Duodenal mucosa (tissue), 2 donors: ENCODE results near the gene ABHD4.
"Not testable (repeated sequence)": the region's sequence is repeated elsewhere in the genome, so short reads cannot be mapped to it uniquely, and the experiment has no call there.

Source experiments
- H3K27ac ChIP-seq: one replicate; pipeline ENCODE4 v1.7.0; 2013; ENCODE audit warnings: low read depth, low read length
- H3K27me3 ChIP-seq, 2 donors: one replicate each; pipeline ENCODE4 v1.7.0; 2013; ENCODE audit warnings: low read length in 2 of 2, control low read depth in 1 of 2; ENCODE audit not compliant: insufficient read depth in 2 of 2, control insufficient read depth in 1 of 2
- H3K36me3 ChIP-seq, 2 donors: one replicate each; pipeline ENCODE4 v1.7.0; 2013; ENCODE audit warnings: low read length in 2 of 2, control low read depth in 1 of 2; ENCODE audit not compliant: insufficient read depth in 2 of 2, control insufficient read depth in 1 of 2
- H3K4me1 ChIP-seq, 2 donors: one replicate each; pipeline ENCODE4 v1.7.0; 2013; ENCODE audit warnings: low read length in 2 of 2, control low read depth in 1 of 2; ENCODE audit not compliant: insufficient read depth in 2 of 2, control insufficient read depth in 1 of 2
- H3K4me3 ChIP-seq, 2 donors: one replicate each; pipeline ENCODE4 v1.7.0; 2013; ENCODE audit warnings: low read length in 2 of 2, low read depth in 1 of 2
- H3K9ac ChIP-seq, 2 donors: one replicate each; pipeline ENCODE4 v1.7.0; 2013; ENCODE audit warnings: low read length in 2 of 2, low read depth in 1 of 2
- H3K9me3 ChIP-seq, 2 donors: one replicate each; pipeline ENCODE4 v1.7.0; 2013; ENCODE audit warnings: low read length in 2 of 2, control low read depth in 1 of 2; ENCODE audit not compliant: control insufficient read depth in 1 of 2

The ABHD4 gene

DNA sequence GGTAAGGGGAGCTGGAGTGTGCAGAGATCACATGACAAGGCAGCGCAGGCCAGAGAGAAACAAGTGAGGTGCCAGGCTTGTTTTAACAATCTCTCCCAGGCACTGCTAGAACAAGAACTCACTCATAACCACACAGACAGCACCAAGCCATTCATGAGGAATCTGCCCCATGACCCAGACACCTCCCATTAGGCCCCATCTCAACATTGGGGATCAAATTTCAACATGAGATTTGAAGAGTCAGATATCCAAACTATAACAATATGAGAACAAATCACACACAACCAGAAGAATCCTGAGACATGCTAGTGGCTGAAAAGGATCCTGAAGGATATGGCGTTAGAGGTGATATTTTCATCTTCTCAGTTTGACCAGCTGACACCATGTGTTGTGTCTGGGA is 24.2 kb downstream of the ABHD4 start:
- H3K4me1 ChIP-seq: no peaks in the 10 kb centered on the region

DNA sequence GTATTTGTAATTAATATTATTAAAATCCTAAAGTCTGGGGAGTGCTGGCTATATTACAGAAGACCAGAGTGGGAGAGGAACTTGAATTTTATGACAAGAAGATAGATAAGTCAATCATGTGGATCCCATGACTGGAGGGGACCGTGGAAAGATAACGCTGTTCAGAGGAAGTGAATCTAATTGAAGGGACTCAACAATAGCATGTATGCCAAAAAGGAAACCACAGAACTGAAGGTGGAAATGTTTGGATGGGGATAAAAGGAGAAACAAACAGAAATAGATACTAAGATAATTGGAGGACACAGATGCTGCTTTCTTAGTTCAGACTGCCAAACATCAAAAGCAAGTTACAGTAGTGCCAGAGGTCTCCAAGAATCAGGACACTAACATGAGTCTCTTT is 24.9 kb downstream of the ABHD4 start:
- no peaks in the 10 kb centered on the region for H3K9me3 ChIP-seq
- H3K4me3 ChIP-seq: no peak overlapping the region
- H3K4me1 ChIP-seq: no peaks in the 10 kb centered on the region
- H3K36me3 ChIP-seq: no peaks in the 10 kb centered on the region
- no peak overlapping the region for H3K27ac ChIP-seq
- H3K27me3 ChIP-seq: no peaks in the 10 kb centered on the region
- H3K9ac ChIP-seq: no peak overlapping the region

More for the DNA sequence above, 24.2 kb downstream of the ABHD4 start:
- no peak overlapping the region for H3K4me3 ChIP-seq
- H3K36me3 ChIP-seq: no peaks in the 10 kb centered on the region
- H3K9ac ChIP-seq: no peak overlapping the region
- H3K9me3 ChIP-seq: no peaks in the 10 kb centered on the region
- H3K27me3 ChIP-seq: no peaks in the 10 kb centered on the region
- no peak overlapping the region for H3K27ac ChIP-seq

DNA sequence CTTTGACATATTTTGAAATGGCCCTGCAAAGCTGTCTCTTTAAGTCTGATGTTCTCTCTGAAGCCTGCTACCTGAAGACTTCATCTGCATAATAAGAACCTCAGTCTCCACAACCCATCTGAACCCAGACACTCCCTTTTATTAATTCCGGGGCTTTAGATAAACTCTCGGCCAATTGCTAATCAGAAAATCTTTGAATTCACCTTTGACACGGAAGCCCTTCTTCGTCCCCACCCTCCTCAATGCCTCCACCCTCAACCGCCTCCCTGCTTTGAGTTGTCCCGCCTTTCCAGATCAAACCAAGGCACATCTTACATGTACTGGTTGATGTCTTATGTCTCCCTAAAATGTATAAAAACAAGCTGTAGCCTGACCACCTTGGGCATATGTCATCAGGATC is 28.5 kb downstream of the ABHD4 start:
- Histone ChIP-seq H3K36me3 (no peaks in the 10 kb centered on the region), H3K27me3 (no peaks in the 10 kb centered on the region), H3K27ac (no peak overlapping the region), H3K4me3 (no peak overlapping the region), H3K9me3 (no peaks in the 10 kb centered on the region), H3K9ac (no peak overlapping the region), H3K4me1 (no peaks in the 10 kb centered on the region)

DNA sequence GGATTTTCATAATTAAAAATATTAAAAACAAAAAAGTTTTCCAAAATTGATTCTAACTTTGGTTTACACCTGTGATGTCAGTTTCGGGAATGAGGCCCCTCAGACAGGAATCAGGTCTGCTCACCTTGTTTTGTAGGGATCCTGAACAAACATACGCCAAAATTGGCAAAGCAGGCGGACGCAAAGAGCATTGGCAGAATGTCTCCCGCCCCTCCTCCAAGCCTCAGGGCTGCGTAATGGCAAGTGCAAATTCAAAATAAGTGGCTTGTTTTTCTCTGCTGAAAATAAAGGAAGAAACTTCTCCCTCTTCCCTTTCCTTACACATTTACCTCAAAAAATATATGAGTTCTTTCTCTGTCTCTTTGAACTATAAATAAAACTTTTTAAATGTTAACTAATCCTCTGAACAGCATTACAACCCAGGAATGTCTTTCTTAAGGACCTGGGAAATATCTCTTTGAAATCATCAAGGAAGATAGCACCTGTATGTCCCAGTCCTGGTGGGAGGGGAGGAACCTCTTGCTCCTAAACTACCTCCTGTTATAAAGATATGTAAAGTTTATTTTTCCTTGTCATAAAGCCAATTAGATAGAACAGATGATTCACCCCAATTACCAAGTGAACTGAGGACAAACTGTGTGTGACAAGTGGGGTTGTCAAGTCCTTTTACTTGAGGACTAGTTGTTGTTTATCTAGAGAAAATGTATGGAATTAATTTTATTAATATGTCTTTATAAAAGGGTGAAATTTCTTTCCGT is 29.6 kb downstream of the ABHD4 start:
- H3K4me1 ChIP-seq: no peaks in the 10 kb centered on the region
- H3K9ac ChIP-seq: no peak overlapping the region
- H3K4me3 ChIP-seq: no peak overlapping the region
- no peaks in the 10 kb centered on the region for H3K9me3 ChIP-seq
- no peaks in the 10 kb centered on the region for H3K36me3 ChIP-seq
- H3K27me3 ChIP-seq: no peaks in the 10 kb centered on the region
- no peak overlapping the region for H3K27ac ChIP-seq

DNA sequence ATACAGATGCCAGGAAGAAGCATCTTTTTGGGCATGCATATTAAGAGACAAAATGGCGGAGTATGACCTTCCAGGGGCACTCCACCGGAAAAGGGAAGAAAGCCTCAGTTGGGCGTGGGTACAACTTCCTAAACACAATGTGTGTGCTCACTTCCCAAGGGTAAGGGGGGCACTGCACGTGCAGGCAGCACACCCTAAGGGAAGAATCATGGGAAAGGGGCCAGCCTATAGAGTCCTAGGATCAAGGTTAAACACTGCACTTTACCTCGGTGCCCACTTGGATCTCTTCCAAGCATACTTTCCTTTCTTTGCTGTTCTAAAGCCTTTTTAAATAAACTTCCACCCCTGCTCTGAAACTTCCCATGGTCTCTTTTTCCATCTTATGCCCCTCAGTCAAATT is 31.3 kb downstream of the ABHD4 start:
- Histone ChIP-seq H3K36me3 (no peaks in the 10 kb centered on the region), H3K4me3 (no peak overlapping the region), H3K4me1 (no peaks in the 10 kb centered on the region), H3K27me3 (no peaks in the 10 kb centered on the region), H3K9ac (no peak overlapping the region), H3K9me3 (no peaks in the 10 kb centered on the region), H3K27ac (no peak overlapping the region)

DNA sequence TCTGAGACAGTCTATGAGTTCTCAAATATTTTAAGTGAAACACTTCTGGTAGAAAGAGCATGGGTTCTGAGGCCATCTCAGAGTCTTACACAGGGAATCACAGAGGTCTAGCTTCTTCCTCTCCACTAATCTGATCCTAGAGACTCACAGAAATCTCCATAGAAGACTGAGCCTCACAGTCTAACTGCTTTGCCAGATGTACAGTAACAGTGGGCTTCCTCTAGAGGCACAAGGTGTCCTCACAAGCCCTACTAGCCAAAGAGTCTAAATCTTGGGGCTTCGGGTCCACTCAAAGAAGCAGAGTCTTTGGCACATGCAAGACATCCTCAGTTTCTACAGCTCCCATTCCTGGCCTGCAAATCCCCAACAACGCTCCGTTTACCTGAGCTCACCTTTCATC is 32.0 kb downstream of the ABHD4 start:
- no peak overlapping the region for H3K27ac ChIP-seq
- no peaks in the 10 kb centered on the region for H3K9me3 ChIP-seq
- no peak overlapping the region for H3K9ac ChIP-seq
- no peaks in the 10 kb centered on the region for H3K4me1 ChIP-seq
- no peaks in the 10 kb centered on the region for H3K36me3 ChIP-seq
- no peaks in the 10 kb centered on the region for H3K27me3 ChIP-seq
- no peak overlapping the region for H3K4me3 ChIP-seq

DNA sequence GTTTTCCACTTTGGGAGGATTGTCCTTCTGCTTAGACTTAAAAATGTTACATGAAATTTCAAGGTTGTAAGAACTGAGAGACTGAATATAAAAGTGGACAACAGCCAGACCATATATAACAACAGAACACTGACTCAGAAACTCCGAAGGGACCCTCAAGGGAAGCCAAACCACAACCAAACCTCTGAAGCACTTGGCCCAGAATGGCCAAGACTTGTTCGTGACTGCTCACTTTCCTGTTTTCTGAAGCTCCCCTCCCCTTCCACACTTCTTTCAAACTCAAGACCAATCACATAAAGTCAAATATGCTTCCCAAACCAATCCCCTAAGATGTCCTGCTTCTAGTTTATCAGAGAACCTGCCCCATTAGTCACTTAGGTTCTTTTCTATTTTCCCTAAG is 32.4 kb downstream of the ABHD4 start:
- no peaks in the 10 kb centered on the region for H3K36me3 ChIP-seq
- H3K4me3 ChIP-seq: no peak overlapping the region
- H3K4me1 ChIP-seq: no peaks in the 10 kb centered on the region
- no peak overlapping the region for H3K9ac ChIP-seq
- H3K27ac ChIP-seq: no peak overlapping the region
- H3K27me3 ChIP-seq: no peaks in the 10 kb centered on the region
- H3K9me3 ChIP-seq: no peaks in the 10 kb centered on the region

DNA sequence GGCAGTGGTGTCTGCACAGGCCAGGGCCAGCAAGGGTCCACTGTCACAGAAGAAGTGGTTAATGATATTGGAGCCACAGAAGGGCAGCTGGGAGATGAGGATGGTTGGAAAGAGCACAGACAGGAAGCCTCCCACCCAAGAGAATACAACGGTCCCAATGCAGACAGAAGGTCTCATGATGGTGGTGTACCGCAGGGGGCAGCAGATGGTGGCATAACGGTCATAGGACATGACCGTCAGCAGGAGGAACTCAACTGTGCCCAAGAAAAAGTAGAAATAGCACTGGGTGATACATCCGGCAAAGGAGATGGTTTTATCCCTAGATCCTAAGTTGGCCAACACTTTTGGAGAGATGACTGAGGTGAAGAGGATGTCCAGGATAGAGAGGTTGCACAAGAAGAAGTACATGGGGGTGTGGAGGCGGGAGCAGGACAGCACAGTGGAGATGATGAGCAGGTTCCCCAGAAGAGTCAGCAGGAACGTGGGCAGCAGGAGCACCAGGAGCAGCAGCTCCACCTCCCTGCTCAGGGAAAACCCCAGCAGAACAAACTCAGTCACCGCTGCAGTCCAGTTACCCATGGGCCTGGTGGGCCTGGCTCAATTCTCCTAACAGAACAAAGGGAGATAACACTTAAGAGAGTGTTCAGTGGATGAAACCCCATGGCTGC is 36.3 kb downstream of the ABHD4 start:
- no peak overlapping the region for H3K27ac ChIP-seq
- H3K9me3 ChIP-seq: no peaks in the 10 kb centered on the region
- H3K9ac ChIP-seq: no peak overlapping the region
- no peaks in the 10 kb centered on the region for H3K36me3 ChIP-seq
- no peak overlapping the region for H3K4me3 ChIP-seq
- no peaks in the 10 kb centered on the region for H3K4me1 ChIP-seq
- no peaks in the 10 kb centered on the region for H3K27me3 ChIP-seq

DNA sequence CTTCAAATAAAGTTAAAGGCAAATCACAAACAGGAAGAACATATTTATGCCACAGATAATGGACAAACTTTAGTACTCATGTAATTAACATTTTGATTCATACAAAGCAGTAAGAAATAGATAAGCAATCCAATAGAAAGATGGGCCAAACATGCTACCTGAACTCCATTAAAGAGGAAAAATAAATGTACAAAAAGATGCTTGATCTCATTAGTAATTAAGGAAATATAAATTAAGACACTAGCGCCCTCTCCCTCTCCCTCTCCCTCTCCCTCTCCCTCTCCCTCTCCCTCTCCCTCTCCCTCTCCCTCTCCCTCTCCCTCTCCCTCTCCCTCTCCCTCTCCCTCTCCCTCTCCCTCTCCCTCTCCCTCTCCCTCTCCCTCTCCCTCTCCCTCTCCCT is 37.9 kb downstream of the ABHD4 start:
- not testable (repeated sequence) for H3K9me3 ChIP-seq, H3K36me3 ChIP-seq, H3K27me3 ChIP-seq, H3K4me1 ChIP-seq, H3K27ac ChIP-seq, H3K9ac ChIP-seq, H3K4me3 ChIP-seq

DNA sequence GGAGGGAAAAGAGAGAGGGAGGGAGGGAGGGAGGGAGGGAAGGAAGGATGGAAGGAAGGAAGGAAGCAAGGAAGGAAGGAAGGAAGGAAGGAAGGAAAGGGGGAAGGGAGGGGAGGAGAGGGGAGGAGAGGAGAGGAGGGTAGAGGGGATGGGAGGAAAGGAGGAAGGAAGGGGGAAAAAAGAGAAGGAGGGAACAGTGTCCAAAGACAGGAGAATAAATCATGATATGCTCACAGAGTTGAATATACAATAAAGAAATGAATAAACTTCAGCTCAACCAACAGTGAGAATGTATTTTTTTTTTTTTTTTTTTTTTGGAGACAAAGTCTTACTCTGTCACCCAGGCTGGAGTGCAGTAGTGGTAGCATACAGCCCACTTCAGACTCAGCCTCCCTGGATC is 42.1 kb downstream of the ABHD4 start:
- no peaks in the 10 kb centered on the region for H3K36me3 ChIP-seq
- no peak overlapping the region for H3K27ac ChIP-seq
- H3K4me3 ChIP-seq: no peak overlapping the region
- no peaks in the 10 kb centered on the region for H3K27me3 ChIP-seq
- peaks cover 0 to 7% of the 10 kb centered on the region in 2 donors for H3K4me1 ChIP-seq
- H3K9me3 ChIP-seq: no peaks in the 10 kb centered on the region
- no peak overlapping the region for H3K9ac ChIP-seq
